SK-N-SH treated with all-trans-retinoic acid at 6 μM for 48 hours (cell line): ENCODE data around the gene ZFHX2.

Source experiments
- ATAC-seq: fragments of 200-7000 bp; cut with Tn5 transposase; 3 replicates; pipeline ENCODE4 v1.9.1; 2020; ENCODE audit warnings: mild to moderate bottlenecking, moderate library complexity
- ARNTL ChIP-seq: fragments of 450-650 bp; formaldehyde crosslinking; IDR thresholded peaks from 2 replicates; pipeline ENCODE4 v1.5.0; 2020; ENCODE audit warnings: low read depth, mild to moderate bottlenecking, moderate library complexity, borderline replicate concordance
- BACH2 ChIP-seq: fragments of 250-450 bp; sonication (Bioruptor Pico); IDR thresholded peaks from 2 replicates; pipeline ENCODE4 v1.9.0; 2021; ENCODE audit warnings: mild to moderate bottlenecking, borderline replicate concordance
- CSDC2 ChIP-seq: fragments of 250-450 bp; sonication (Bioruptor Pico); IDR thresholded peaks from 2 replicates; pipeline ENCODE4 v1.5.0; 2020; ENCODE audit warnings: mild to moderate bottlenecking, moderate library complexity
- ESRRG ChIP-seq: fragments of 250-450 bp; sonication (Bioruptor Pico); IDR thresholded peaks from 2 replicates; pipeline ENCODE4 v1.6.1; 2021; ENCODE audit warnings: mild to moderate bottlenecking
- GLIS3 ChIP-seq: fragments of 250-450 bp; sonication (Bioruptor Pico); IDR thresholded peaks from 2 replicates; pipeline ENCODE4 v1.5.0; 2020; ENCODE audit warnings: mild to moderate bottlenecking, moderate library complexity
- ISL1 ChIP-seq: fragments of 250-450 bp; sonication (Bioruptor Pico); IDR thresholded peaks from 2 replicates; pipeline ENCODE4 v2.1.2; 2022; ENCODE audit warnings: mild to moderate bottlenecking, moderate library complexity
- OSR1 ChIP-seq: fragments of 250-450 bp; sonication (Bioruptor Pico); IDR thresholded peaks from 2 replicates; pipeline ENCODE4 v1.8.0; 2022; ENCODE audit warnings: moderate library complexity, mild to moderate bottlenecking, inconsistent platforms
- PPARA ChIP-seq: fragments of 250-450 bp; sonication (Bioruptor Pico); IDR thresholded peaks from 2 replicates; pipeline ENCODE4 v1.5.0; 2020; ENCODE audit warnings: mild to moderate bottlenecking, borderline replicate concordance
- RARB ChIP-seq: fragments of 250-450 bp; sonication (Bioruptor Pico); IDR thresholded peaks from 2 replicates; pipeline ENCODE4 v1.8.0; 2021; ENCODE audit warnings: mild to moderate bottlenecking, moderate library complexity
- SNAI2 ChIP-seq: fragments of 250-450 bp; sonication (Bioruptor Pico); IDR thresholded peaks from 2 replicates; pipeline ENCODE4 v1.5.0; 2020; ENCODE audit warnings: mild to moderate bottlenecking, moderate library complexity
- TCF4 ChIP-seq: fragments of 250-450 bp; sonication (Bioruptor Pico); IDR thresholded peaks from 2 replicates; pipeline ENCODE4 v1.8.0; 2021; ENCODE audit warnings: mild to moderate bottlenecking, moderate library complexity, borderline replicate concordance
- TOX ChIP-seq: fragments of 250-450 bp; sonication (Bioruptor Pico); IDR thresholded peaks from 2 replicates; pipeline ENCODE4 v1.8.0; 2021; ENCODE audit warnings: mild to moderate bottlenecking, moderate library complexity, borderline replicate concordance
- ZC3H10 ChIP-seq: fragments of 250-450 bp; sonication (Bioruptor Pico); IDR thresholded peaks from 2 replicates; pipeline ENCODE4 v1.5.1; 2021; ENCODE audit warnings: mild to moderate bottlenecking, moderate library complexity
- ZFP3 ChIP-seq: fragments of 250-450 bp; sonication (Bioruptor Pico); IDR thresholded peaks from 2 replicates; pipeline ENCODE4 v1.5.0; 2020; ENCODE audit warnings: mild to moderate bottlenecking, moderate library complexity
- ZNF565 ChIP-seq: fragments of 450-650 bp; formaldehyde crosslinking; conservative IDR thresholded peaks from 2 replicates; pipeline ENCODE4 v1.5.0; 2020; ENCODE audit warnings: low read depth, mild to moderate bottlenecking, moderate library complexity
- ZNF70 ChIP-seq: fragments of 450-650 bp; formaldehyde crosslinking; IDR thresholded peaks from 2 replicates; pipeline ENCODE4 v1.5.0; 2020; ENCODE audit warnings: mild to moderate bottlenecking, moderate library complexity
- ZNF8 ChIP-seq: fragments of 450-650 bp; formaldehyde crosslinking; IDR thresholded peaks from 2 replicates; pipeline ENCODE4 v1.5.0; 2020; ENCODE audit warnings: mild to moderate bottlenecking, moderate library complexity
- TF ChIP-seq, protein P1 (sequence below): fragments of 250-450 bp; sonication (Bioruptor Pico); IDR thresholded peaks from 2 replicates; pipeline ENCODE4 v1.5.0; 2020; ENCODE audit warnings: mild to moderate bottlenecking, moderate library complexity
- TF ChIP-seq, protein P2 (sequence below): fragments of 250-450 bp; sonication (Bioruptor Pico); IDR thresholded peaks from 2 replicates; pipeline ENCODE4 v1.5.1; 2020; ENCODE audit warnings: low read depth, mild to moderate bottlenecking, moderate library complexity
- TF ChIP-seq, protein P3 (sequence below): fragments of 250-450 bp; sonication (Bioruptor Pico); IDR thresholded peaks from 2 replicates; pipeline ENCODE4 v1.5.1; 2021; ENCODE audit warnings: mild to moderate bottlenecking, moderate library complexity
- TF ChIP-seq, protein P4 (sequence below): fragments of 250-450 bp; sonication (Bioruptor Pico); IDR thresholded peaks from 2 replicates; pipeline ENCODE4 v1.8.0; 2021; ENCODE audit warnings: low read depth, mild to moderate bottlenecking, moderate library complexity, borderline replicate concordance

ZFHX2 gene

DNA sequence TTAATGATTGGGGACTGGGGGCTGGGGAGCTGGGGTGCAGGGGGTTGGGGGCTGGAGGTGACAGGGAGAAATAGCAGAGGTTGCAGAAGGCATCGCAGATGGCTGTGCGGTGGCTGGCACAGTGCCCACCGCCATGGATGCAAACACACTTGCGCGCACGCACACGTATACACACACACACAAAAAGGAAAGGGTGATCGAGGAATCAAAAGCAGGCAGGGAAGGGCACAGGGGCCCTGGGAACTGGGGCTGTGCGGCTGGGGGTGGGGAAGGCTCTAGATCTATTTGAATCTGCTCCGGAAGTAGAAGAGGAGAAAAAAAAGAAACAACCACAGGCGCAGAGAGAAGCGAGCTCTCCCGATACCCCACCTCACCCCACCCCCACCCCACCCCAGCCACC is 39.4 kb downstream of the ZFHX2 start (continued):
- TF ChIP-seq, protein P1, sequence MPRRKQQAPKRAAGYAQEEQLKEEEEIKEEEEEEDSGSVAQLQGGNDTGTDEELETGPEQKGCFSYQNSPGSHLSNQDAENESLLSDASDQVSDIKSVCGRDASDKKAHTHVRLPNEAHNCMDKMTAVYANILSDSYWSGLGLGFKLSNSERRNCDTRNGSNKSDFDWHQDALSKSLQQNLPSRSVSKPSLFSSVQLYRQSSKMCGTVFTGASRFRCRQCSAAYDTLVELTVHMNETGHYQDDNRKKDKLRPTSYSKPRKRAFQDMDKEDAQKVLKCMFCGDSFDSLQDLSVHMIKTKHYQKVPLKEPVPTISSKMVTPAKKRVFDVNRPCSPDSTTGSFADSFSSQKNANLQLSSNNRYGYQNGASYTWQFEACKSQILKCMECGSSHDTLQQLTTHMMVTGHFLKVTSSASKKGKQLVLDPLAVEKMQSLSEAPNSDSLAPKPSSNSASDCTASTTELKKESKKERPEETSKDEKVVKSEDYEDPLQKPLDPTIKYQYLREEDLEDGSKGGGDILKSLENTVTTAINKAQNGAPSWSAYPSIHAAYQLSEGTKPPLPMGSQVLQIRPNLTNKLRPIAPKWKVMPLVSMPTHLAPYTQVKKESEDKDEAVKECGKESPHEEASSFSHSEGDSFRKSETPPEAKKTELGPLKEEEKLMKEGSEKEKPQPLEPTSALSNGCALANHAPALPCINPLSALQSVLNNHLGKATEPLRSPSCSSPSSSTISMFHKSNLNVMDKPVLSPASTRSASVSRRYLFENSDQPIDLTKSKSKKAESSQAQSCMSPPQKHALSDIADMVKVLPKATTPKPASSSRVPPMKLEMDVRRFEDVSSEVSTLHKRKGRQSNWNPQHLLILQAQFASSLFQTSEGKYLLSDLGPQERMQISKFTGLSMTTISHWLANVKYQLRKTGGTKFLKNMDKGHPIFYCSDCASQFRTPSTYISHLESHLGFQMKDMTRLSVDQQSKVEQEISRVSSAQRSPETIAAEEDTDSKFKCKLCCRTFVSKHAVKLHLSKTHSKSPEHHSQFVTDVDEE (CRISPR knock-in tag) = no peak
- no peak for TF ChIP-seq ZNF565 (CRISPR knock-in tag)
- no peak for TF ChIP-seq BACH2 (CRISPR knock-in tag)
- TF ChIP-seq ZC3H10 (CRISPR knock-in tag) = no peak
- TF ChIP-seq TCF4 (CRISPR knock-in tag) = no peak
- TF ChIP-seq SNAI2 (CRISPR knock-in tag) = no peak
- TF ChIP-seq PPARA = no peak
- TF ChIP-seq, protein P2, sequence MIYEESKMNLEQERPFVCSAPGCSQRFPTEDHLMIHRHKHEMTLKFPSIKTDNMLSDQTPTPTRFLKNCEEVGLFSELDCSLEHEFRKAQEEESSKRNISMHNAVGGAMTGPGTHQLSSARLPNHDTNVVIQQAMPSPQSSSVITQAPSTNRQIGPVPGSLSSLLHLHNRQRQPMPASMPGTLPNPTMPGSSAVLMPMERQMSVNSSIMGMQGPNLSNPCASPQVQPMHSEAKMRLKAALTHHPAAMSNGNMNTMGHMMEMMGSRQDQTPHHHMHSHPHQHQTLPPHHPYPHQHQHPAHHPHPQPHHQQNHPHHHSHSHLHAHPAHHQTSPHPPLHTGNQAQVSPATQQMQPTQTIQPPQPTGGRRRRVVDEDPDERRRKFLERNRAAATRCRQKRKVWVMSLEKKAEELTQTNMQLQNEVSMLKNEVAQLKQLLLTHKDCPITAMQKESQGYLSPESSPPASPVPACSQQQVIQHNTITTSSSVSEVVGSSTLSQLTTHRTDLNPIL (CRISPR knock-in tag) = no peak
- TF ChIP-seq ARNTL (CRISPR knock-in tag) = no peak
- TF ChIP-seq, all 23 proteins: peak for 0

DNA sequence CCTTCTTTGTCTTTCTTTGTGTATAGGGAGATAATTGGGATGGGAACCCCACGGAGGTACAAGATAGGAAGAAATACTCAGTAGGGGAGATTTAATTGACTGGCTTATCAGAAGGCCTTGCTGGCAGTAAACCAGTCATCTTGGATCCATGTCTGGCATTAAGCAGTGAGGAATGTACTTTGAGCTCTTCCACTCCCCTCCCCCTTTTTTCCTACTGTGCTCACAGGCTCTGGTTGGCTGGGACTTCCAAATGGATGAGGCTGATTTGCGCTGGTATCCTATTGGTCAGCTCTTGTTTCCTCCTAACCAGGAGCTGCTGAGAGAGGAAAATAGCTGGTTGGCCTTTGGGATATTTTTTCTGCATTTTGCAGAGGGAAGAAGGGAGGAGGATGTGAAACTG is 57.3 kb downstream of the ZFHX2 start:
- no peak for ATAC-seq
- TF ChIP-seq TCF4 (CRISPR knock-in tag) (no peak), SNAI2 (CRISPR knock-in tag) (no peak), ZNF70 (CRISPR knock-in tag) (no peak), ZNF565 (CRISPR knock-in tag) (no peak), ARNTL (CRISPR knock-in tag) (no peak), ESRRG (CRISPR knock-in tag) (no peak), CSDC2 (no peak), ZFP3 (CRISPR knock-in tag) (no peak), RARB (CRISPR knock-in tag) (no peak), TOX (CRISPR knock-in tag) (no peak), ZC3H10 (CRISPR knock-in tag) (no peak), OSR1 (no peak), ISL1 (CRISPR knock-in tag) (no peak), GLIS3 (CRISPR knock-in tag) (no peak), ZNF8 (CRISPR knock-in tag) (no peak)
- TF ChIP-seq, protein P2 (CRISPR knock-in tag) = no peak
- TF ChIP-seq, protein P3, sequence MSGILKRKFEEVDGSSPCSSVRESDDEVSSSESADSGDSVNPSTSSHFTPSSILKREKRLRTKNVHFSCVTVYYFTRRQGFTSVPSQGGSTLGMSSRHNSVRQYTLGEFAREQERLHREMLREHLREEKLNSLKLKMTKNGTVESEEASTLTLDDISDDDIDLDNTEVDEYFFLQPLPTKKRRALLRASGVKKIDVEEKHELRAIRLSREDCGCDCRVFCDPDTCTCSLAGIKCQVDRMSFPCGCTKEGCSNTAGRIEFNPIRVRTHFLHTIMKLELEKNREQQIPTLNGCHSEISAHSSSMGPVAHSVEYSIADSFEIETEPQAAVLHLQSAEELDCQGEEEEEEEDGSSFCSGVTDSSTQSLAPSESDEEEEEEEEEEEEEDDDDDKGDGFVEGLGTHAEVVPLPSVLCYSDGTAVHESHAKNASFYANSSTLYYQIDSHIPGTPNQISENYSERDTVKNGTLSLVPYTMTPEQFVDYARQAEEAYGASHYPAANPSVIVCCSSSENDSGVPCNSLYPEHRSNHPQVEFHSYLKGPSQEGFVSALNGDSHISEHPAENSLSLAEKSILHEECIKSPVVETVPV (CRISPR knock-in tag) = no peak
- TF ChIP-seq, protein P1 (CRISPR knock-in tag) = no peak
- TF ChIP-seq, protein P4, sequence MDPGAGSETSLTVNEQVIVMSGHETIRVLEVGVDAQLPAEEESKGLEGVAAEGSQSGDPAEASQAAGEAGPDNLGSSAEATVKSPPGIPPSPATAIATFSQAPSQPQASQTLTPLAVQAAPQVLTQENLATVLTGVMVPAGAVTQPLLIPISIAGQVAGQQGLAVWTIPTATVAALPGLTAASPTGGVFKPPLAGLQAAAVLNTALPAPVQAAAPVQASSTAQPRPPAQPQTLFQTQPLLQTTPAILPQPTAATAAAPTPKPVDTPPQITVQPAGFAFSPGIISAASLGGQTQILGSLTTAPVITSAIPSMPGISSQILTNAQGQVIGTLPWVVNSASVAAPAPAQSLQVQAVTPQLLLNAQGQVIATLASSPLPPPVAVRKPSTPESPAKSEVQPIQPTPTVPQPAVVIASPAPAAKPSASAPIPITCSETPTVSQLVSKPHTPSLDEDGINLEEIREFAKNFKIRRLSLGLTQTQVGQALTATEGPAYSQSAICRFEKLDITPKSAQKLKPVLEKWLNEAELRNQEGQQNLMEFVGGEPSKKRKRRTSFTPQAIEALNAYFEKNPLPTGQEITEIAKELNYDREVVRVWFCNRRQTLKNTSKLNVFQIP (CRISPR knock-in tag) = no peak
